HepG2 (cell line): ENCODE results near the gene STUB1. TPM values are rescaled to one million over a fixed set of nuclear protein-coding genes. Genes with fewer than 3 reads are reported as not detected.

ENCODE experiments used
- AHDC1 ChIP-seq: sonication (generic); formaldehyde crosslinking; IDR thresholded peaks from 2 replicates; pipeline ENCODE4 v1.5.1; 2020; ENCODE audit warnings: mild to moderate bottlenecking, missing genetic modification reagents, borderline replicate concordance
- GATA4 ChIP-seq: sonication (generic); IDR thresholded peaks from 2 replicates; pipeline ENCODE4 v1.6.1; 2016; ENCODE audit warnings: antibody characterized with exemption, low read depth, borderline replicate concordance
- HOXA3 ChIP-seq: sonication (generic); formaldehyde crosslinking; IDR thresholded peaks from 2 replicates; pipeline ENCODE4 v1.5.0; 2020; ENCODE audit warnings: missing genetic modification reagents
- KDM4B ChIP-seq: sonication (generic); formaldehyde crosslinking; IDR thresholded peaks from 2 replicates; pipeline ENCODE4 v1.4.0; 2020; ENCODE audit warnings: missing genetic modification reagents
- RORA ChIP-seq: sonication (generic); formaldehyde crosslinking; IDR thresholded peaks from 2 replicates; pipeline ENCODE4 v1.5.0; 2020; ENCODE audit warnings: mild to moderate bottlenecking, missing genetic modification reagents, moderate library complexity
- TCF12 ChIP-seq, 2 experiments: fragments of 450-650 bp in 1 of 2; sonication (generic) in 1 of 2; formaldehyde crosslinking in 1 of 2; IDR thresholded peaks; 2 replicates each; pipeline versions ENCODE4 v1.6.1 to v1.8.0; 2017 to 2022; ENCODE audit warnings: antibody characterized with exemption in 1 of 2, mild to moderate bottlenecking in 1 of 2, missing genetic modification reagents in 1 of 2, moderate library complexity in 1 of 2
- TERF1 ChIP-seq: sonication (generic); formaldehyde crosslinking; IDR thresholded peaks from 2 replicates; pipeline ENCODE4 v1.8.0; 2022; ENCODE audit warnings: mild to moderate bottlenecking, missing genetic modification reagents, moderate library complexity
- ZC3H13 ChIP-seq: sonication (generic); formaldehyde crosslinking; IDR thresholded peaks from 2 replicates; pipeline ENCODE4 v1.8.1; 2023; ENCODE audit warnings: mild to moderate bottlenecking, missing genetic modification reagents, moderate library complexity
- ZNF34 ChIP-seq: sonication (generic); formaldehyde crosslinking; IDR thresholded peaks from 2 replicates; pipeline ENCODE4 v1.4.0; 2020; ENCODE audit warnings: mild to moderate bottlenecking, missing genetic modification reagents, borderline replicate concordance
- ZNF501 ChIP-seq: sonication (generic); formaldehyde crosslinking; IDR thresholded peaks from 2 replicates; pipeline ENCODE4 v1.5.1; 2020; ENCODE audit warnings: mild to moderate bottlenecking, moderate library complexity, missing genetic modification reagents
- ZNF530 ChIP-seq: sonication (generic); formaldehyde crosslinking; IDR thresholded peaks from 2 replicates; pipeline ENCODE4 v1.5.0; 2020; ENCODE audit warnings: low read depth, mild to moderate bottlenecking, missing genetic modification reagents
- ZNF607 ChIP-seq: sonication (generic); formaldehyde crosslinking; IDR thresholded peaks from 2 replicates; pipeline ENCODE4 v1.5.1; 2020; ENCODE audit warnings: missing genetic modification reagents, mild to moderate bottlenecking, borderline replicate concordance
- polyA plus RNA-seq, 8 experiments: library from polyadenylated mRNA; depleted of rRNA in 3 of 8; stranded (reverse) in 7 of 8; unstranded in 1 of 8; fragments of >200 nt; fragmentation: Illumina TruSeq in 4 of 8; extraction: Trizol in 4 of 8; gene quantifications; 2 replicates each; pipeline versions ENCODE4 v1.2.1 to v1.2.3, GENCODE V29; 2011 to 2016; ENCODE audit warnings: low read depth in 4 of 8, missing spikeins in 1 of 8, mixed read lengths in 1 of 8; ENCODE audit not compliant: insufficient read depth in 1 of 8
- total RNA-seq, 5 experiments: library from RNA; depleted of rRNA; stranded (reverse); fragments of >200 nt; fragmentation: Illumina TruSeq; extraction: Trizol; gene quantifications; 2 replicates each; pipeline ENCODE4 v1.2.3, GENCODE V29; 2016; ENCODE audit warnings: low read depth in 1 of 5
- TF ChIP-seq, protein P1 (sequence below): sonication (generic); formaldehyde crosslinking; IDR thresholded peaks from 2 replicates; pipeline ENCODE4 v1.4.0; 2020; ENCODE audit warnings: mild to moderate bottlenecking, low read depth, missing genetic modification reagents
- TF ChIP-seq, protein P2 (sequence below): sonication (generic); formaldehyde crosslinking; IDR thresholded peaks from 2 replicates; pipeline ENCODE4 v1.4.0; 2020; ENCODE audit warnings: missing genetic modification reagents, borderline replicate concordance

The STUB1 gene
- total and polyA plus RNA-seq, 2 of the 13 experiments (the other 11 are each of a cell fraction or from before 2014, with no cell fraction given): 52.9 to 78.2 TPM

DNA sequence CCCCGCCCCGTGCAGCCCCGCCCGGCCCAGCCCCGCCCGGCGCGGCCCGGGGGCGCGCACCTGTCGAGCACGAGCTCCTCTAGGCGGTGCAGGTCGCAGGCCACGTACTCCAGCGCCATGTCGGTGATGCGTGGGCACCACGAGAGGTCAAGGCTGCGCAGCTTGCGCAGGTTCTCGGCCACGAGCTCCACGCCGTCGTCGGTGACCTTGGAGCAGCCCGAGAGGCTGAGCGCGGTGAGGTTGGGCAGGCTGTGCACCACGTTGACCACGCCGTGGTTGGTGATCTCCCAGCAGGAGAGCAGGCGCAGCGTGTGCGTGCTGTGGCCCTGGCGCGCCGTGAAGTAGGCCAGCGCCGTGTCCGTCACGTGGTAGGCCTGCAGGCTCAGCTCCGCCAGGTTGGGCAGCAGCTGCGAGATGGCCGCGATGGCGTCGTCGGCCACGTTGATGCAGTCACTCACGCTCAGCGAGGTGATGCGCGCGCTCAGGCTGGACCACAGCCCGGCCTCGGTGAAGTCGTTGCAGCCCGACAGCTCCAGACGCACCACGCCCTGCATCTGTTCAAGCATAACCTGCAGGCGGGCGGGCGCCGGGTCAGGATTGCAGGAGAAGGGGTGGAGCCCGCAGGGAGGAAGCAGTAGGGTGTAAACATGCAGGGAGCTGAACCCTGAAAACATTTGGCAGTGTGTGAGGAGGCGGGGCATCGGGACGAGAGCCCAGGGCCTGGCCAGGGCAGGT, 15.3 kb downstream of the STUB1 start (continued):
- TF ChIP-seq ZNF607 (CRISPR knock-in tag) (0 out of 2 replicates have a peak, but pooled peaks have one; percentile 77), ZNF501 (CRISPR knock-in tag) (0 out of 2 replicates have a peak, but pooled peaks have one; percentile 25), HOXA3 (CRISPR knock-in tag) (peak; percentile 55; the same call in 1 of the 2 replicates), TERF1 (CRISPR knock-in tag) (peak; percentile 74; the same call in 1 of the 2 replicates), GATA4 (no peak), ZNF530 (CRISPR knock-in tag) (no peak), TCF12 (IDR thresholded peaks at IDR 0.05) (no peak), TCF12 (CRISPR knock-in tag; IDR thresholded peaks at IDR 0.05) (0 out of 2 replicates have a peak, but pooled peaks have one; percentile 41), KDM4B (CRISPR knock-in tag) (no peak), ZNF34 (CRISPR knock-in tag) (no peak), RORA (no peak), AHDC1 (CRISPR knock-in tag) (0 out of 2 replicates have a peak, but pooled peaks have one; percentile 31), ZC3H13 (CRISPR knock-in tag) (peak; percentile 84; the same call in 1 of the 2 replicates)
- TF ChIP-seq, protein P1, sequence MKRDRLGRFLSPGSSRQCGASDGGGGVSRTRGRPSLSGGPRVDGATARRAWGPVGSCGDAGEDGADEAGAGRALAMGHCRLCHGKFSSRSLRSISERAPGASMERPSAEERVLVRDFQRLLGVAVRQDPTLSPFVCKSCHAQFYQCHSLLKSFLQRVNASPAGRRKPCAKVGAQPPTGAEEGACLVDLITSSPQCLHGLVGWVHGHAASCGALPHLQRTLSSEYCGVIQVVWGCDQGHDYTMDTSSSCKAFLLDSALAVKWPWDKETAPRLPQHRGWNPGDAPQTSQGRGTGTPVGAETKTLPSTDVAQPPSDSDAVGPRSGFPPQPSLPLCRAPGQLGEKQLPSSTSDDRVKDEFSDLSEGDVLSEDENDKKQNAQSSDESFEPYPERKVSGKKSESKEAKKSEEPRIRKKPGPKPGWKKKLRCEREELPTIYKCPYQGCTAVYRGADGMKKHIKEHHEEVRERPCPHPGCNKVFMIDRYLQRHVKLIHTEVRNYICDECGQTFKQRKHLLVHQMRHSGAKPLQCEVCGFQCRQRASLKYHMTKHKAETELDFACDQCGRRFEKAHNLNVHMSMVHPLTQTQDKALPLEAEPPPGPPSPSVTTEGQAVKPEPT (CRISPR knock-in tag): no peak
- TF ChIP-seq, protein P2, sequence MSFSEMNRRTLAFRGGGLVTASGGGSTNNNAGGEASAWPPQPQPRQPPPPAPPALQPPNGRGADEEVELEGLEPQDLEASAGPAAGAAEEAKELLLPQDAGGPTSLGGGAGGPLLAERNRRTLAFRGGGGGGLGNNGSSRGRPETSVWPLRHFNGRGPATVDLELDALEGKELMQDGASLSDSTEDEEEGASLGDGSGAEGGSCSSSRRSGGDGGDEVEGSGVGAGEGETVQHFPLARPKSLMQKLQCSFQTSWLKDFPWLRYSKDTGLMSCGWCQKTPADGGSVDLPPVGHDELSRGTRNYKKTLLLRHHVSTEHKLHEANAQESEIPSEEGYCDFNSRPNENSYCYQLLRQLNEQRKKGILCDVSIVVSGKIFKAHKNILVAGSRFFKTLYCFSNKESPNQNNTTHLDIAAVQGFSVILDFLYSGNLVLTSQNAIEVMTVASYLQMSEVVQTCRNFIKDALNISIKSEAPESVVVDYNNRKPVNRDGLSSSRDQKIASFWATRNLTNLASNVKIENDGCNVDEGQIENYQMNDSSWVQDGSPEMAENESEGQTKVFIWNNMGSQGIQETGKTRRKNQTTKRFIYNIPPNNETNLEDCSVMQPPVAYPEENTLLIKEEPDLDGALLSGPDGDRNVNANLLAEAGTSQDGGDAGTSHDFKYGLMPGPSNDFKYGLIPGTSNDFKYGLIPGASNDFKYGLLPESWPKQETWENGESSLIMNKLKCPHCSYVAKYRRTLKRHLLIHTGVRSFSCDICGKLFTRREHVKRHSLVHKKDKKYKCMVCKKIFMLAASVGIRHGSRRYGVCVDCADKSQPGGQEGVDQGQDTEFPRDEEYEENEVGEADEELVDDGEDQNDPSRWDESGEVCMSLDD (CRISPR knock-in tag): no peak
